GM18870 (cell line): ENCODE measurements around the gene TTYH1.
A peak's percentile ranks its signal among the peaks of the same experiment; 100 is the strongest.
"Not testable (repeated sequence)": the region's sequence is repeated elsewhere in the genome, so short reads cannot be mapped to it uniquely, and the experiment has no call there.

ENCODE experiments used
- ATAC-seq: cut with Tn5 transposase; IDR thresholded peaks from one replicate; pipeline ENCODE4 v1.9.1; 2021; ENCODE audit warnings: moderate library complexity; ENCODE audit not compliant: unreplicated experiment

The TTYH1 gene

DNA sequence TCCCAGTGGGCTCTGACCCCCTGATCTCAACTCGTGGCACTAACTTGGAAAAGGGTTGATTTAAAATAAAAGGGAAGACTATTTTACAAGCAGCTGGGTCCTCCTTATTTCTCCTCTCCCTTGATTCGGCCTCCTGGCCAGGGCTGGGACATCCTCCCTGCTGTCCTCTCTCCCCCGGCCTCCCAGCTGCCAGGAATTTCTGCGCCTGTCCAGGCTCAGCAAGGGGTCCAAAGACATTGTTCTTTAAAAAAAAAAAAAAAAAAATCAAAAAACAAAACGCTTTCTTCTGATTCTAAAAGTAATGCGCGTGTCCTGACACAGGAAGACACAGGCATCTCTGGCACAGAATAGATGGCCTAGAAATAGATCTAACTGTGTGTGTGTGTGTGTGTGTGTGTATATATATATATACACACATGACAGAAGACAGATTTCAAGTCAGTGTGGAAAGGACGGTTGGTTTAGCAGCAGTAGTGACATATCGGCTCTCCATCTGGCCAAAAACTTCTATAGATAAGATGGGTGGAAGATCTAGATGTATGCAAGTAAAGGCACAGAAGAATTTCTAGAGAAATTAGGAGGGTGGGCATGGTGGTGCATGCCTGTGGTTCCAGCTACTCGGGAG is 21.5 kb downstream of the TTYH1 start:
- ATAC-seq, result no peak

GRCh38 chr19:54439174-54439851 is 24.0 kb downstream of the TTYH1 start:
- ATAC-seq, result no peak

DNA sequence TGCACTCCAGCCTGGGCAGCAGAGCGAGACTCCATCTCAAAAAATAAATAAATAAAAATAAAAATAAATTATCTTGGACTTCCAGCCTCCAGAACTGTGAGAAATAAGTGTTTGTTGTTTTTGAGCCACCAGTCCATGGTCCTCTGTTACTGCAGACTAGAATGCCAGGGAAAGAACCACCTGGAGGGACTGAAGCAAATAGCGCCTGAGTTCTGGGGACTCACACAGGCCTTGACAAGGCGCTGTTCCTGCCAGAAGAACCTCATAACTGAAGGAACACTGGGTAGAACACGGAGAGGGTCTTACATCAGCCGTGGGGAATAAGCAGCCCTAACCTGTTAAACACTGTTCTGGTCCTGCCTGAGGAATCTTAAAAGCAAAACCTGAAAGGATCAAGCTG is 25.4 kb downstream of the TTYH1 start:
- ATAC-seq, result no peak

DNA sequence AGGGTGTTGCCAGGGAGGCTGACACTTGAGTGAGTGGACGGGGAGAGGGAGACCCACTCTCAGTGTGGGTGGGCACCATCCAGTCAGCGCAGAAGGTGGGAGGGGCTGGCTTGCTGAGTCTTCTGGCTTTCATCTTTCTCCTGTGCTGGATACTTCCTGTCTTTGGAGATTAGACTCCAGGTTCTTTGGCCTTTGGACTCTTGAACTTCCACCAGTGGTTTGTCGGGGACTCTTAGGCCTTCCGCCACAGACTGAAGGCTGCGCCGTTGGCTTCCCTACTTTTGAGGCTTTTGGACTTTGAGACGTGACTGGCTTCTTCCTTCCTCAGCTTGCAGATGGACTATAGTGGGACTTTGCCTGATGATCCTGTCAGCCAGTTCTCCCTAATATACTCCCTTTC is 29.5 kb downstream of the TTYH1 start:
- no peak for ATAC-seq

- ATAC-seq, result not testable (repeated sequence)
Measured at GRCh38 chr19:54446349-54446748, 31.1 kb downstream of the TTYH1 start.

- peak; percentile 18 for ATAC-seq
Measured at GRCh38 chr19:54448040-54448773, 32.9 kb downstream of the TTYH1 start.

DNA sequence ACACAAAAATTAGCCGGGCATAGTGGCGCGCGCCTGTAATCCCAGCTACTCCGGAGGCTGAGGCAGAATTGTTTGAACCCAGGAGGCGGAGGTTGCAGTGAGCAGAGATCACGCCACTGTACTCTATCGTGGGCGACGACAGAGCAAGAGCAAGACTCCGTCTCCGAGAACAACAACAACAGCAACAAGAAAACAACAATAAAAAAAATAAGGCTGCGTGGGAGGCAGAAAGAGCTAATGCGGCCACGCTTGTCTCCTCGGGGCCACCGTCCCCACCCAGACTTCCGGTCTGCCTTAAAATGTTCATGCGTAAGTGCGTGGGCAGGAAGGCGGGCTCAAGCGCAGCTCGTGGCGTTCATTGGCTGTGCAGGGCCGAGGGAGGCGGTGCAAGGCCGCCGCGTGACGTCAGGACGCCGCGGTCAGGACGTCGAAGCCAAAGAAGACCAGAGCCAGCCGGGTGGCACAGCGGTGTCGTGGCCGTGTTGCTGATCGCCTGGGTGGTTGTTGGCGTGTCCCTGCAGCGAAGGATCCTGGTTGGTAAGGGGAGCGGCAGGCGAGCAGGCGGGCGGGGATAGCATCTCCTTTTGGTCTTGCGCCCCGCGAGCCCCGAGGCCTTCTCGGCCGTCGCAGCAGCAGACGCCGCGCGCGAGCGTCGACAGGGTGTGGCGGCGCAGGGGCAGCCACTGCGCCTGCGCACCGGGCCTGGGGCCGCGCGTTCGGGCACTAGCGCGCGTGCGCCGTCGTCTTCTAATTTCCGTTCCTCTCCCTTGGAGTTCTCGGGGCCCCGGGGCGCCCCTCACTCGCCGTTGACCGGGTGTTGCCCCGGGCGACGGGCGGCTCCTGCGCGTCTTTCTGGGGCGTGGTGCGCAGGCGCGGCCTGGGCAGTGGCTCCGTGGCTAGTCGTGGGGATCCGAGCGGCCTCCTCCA is 33.8 kb downstream of the TTYH1 start, which contains the start of gene LENG8:
LENG8 (plus strand) TSS at position 426 of the 927 bp plus-strand sequence. CDS start 2,146 bp downstream, outside the sequence.
- peak; percentile 81 for ATAC-seq

- ATAC-seq, result no peak
Measured at GRCh38 chr19:54449701-54450069, 34.4 kb downstream of the TTYH1 start.

GRCh38 chr19:54451331-54451871 is 36.1 kb downstream of the TTYH1 start:
- no peak for ATAC-seq

GRCh38 chr19:54451997-54452396 is 36.7 kb downstream of the TTYH1 start:
- no peak for ATAC-seq

DNA sequence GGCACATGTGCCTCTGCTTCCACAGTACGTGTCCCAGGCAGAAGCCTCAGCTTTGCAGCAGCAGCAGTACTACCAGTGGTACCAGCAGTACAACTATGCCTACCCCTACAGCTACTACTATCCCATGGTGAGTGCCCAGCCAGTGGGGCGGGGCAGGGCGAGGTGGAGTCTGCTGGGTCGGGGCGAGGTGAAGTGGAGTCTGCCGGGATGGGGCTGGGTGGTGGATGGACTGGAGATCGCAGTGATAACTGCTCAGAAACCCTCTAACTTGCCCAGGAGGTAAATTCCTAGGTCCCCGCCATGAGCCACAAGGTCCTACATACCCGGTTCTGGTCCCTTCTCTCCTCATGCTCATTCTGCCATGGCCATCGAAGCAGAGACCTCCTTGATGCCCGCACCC is 37.4 kb downstream of the TTYH1 start:
- no peak for ATAC-seq

DNA sequence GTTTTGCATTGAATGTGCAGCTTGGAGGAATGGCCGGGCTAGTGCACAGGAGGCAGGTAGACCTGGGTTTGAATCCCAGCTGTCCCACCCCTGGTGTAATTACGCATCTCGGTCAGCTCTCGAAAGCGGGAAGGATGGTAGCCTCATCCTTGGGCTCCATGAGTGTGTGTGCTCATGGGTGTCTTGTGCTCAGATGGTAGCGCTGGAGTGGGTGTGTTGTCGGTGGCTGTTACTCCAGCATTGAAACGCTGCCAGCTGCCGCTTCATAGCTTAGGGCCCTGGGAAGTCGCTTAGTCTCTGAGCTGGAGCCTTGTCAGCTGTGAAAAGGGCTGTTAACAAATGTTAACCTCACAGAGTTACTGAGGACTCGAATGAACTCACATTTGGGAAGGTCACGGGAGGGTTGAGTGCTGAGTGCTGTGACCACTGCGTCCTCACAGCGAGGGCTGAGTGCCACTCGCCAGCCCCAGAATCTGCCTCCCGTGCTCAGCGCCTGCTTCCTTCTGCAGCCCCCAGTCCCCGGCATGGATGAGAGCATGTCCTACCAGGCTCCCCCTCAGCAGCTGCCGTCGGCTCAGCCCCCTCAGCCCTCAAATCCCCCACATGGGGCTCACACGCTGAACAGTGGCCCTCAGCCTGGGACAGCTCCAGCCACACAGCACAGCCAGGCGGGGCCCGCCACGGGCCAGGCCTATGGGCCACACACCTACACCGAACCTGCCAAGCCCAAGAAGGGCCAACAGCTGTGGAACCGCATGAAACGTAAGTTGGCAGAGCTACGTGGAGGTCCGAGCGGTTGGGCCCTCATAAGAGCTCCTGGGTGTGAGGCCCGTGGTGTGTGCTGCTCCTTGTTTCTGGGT is 38.9 kb downstream of the TTYH1 start:
- no peak for ATAC-seq

DNA sequence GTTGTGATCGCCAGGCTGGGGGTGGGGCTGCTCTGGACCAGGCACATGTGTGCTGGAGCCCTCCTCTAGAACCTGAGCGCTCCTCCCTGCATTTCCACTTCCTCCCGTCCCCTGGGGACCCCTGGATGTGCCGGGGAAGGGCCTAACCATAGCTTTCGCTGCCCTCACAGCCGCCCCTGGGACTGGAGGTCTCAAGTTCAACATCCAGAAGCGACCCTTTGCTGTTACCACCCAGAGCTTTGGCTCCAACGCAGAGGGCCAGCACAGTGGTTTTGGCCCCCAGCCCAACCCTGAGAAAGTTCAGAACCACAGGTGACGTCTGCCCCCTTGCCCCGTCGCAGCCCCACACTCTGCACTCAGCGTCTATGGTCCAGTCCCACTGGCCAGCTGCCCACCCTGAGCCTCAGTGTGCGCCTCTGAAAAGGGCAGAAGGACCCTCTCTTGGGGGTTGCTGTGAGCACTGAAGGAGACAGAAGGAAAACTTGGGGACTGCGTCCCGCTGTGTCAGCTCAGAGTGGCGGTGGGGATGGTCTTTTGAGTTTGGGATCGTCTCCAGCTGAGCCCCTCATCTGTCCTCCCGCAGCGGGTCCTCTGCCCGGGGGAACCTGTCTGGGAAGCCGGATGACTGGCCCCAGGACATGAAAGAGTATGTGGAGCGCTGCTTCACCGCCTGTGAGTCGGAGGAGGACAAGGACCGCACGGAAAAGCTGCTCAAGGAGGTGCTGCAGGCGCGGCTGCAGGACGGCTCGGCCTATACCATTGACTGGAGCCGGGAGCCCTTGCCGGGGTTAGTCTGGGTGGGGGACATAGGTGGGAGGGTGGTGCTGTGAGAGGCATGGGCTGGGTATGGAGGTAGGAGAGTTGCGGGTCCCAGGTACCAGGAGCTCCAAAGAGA is 39.8 kb downstream of the TTYH1 start:
- ATAC-seq, result no peak

DNA sequence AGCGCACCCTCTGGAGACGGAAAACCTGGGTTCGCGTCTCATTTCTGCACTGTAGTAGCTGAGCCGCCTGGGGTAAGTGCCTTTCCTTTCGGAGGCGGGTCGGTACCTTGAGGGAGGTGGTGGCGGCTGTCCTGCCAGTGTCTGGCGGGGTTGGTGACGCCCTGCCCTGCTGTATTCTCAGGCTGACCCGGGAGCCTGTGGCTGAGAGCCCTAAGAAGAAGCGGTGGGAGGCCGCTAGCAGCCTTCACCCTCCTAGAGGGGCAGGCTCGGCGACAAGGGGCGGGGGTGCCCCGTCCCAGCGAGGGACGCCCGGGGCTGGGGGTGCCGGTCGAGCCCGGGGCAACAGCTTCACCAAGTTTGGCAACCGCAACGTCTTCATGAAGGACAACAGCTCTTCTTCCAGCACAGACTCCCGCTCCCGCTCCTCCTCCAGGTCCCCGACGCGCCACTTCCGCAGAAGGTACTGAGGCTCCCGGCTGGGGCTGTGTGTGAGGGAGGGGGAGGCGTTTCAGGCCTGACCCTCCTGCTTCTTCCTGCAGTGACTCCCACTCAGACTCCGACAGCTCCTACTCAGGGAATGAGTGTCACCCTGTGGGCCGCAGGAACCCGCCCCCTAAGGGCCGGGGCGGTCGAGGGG is 40.6 kb downstream of the TTYH1 start:
- no peak for ATAC-seq

- ATAC-seq, result no peak
Measured at GRCh38 chr19:54456423-54457373, 41.4 kb downstream of the TTYH1 start.

- no peak for ATAC-seq
Measured at GRCh38 chr19:54457773-54458647, 42.7 kb downstream of the TTYH1 start.
